Midbrain (tissue), 1 donor: ENCODE results near the gene DUSP16.
"Not testable (repeated sequence)": the region's sequence is repeated elsewhere in the genome, so short reads cannot be mapped to it uniquely, and the experiment has no call there.

Experiments
- DNase-seq: peaks from one replicate; lab custom pipeline; 2025; lab: John Stamatoyannopoulos, UW

The DUSP16 gene

GRCh38 chr12:12562585-12563261 lies at the start of gene DUSP16:
DUSP16 (minus strand) TSS chr12:12562863; CDS start chr12:12521098, 41,765 bp downstream.
- DNase-seq, result peak; percentile 93

GRCh38 chr12:12612358-12612757 lies 49.7 kb upstream of the DUSP16 start:
- DNase-seq, result no peak

- peak; percentile 95 for DNase-seq
Measured at GRCh38 chr12:12611512-12612306, 49.0 kb upstream of the DUSP16 start, which contains the start of gene CREBL2. CREBL2 (plus strand) TSS chr12:12611876; CDS start chr12:12612173, 297 bp downstream.

GRCh38 chr12:12610711-12611110 lies 48.0 kb upstream of the DUSP16 start:
- DNase-seq, result no peak

- DNase-seq, result no peak
Measured at GRCh38 chr12:12609692-12610091, 47.0 kb upstream of the DUSP16 start.

- DNase-seq, result no peak
Measured at GRCh38 chr12:12608557-12608957, 45.9 kb upstream of the DUSP16 start.

- no peak for DNase-seq
Measured at GRCh38 chr12:12606781-12607589, 44.3 kb upstream of the DUSP16 start.

- no peak for DNase-seq
Measured at GRCh38 chr12:12604740-12605139, 42.1 kb upstream of the DUSP16 start.

GRCh38 chr12:12600659-12601058 lies 38.0 kb upstream of the DUSP16 start:
- DNase-seq, result no peak

GRCh38 chr12:12599750-12600643 lies 37.3 kb upstream of the DUSP16 start:
- DNase-seq, result no peak

GRCh38 chr12:12598864-12599263 lies 36.2 kb upstream of the DUSP16 start:
- DNase-seq, result no peak

GRCh38 chr12:12596598-12596997 lies 33.9 kb upstream of the DUSP16 start:
- DNase-seq, result not testable (repeated sequence)

- not testable (repeated sequence) for DNase-seq
Measured at GRCh38 chr12:12595929-12596328, 33.3 kb upstream of the DUSP16 start.

GRCh38 chr12:12592930-12593329 lies 30.3 kb upstream of the DUSP16 start:
- DNase-seq, result no peak

- DNase-seq, result no peak
Measured at GRCh38 chr12:12590961-12591360, 28.3 kb upstream of the DUSP16 start.

GRCh38 chr12:12588436-12588835 lies 25.8 kb upstream of the DUSP16 start:
- DNase-seq, result not testable (repeated sequence)

- no peak for DNase-seq
Measured at GRCh38 chr12:12587878-12588277, 25.2 kb upstream of the DUSP16 start.

GRCh38 chr12:12586879-12587675 lies 24.4 kb upstream of the DUSP16 start:
- DNase-seq, result no peak

- no peak for DNase-seq
Measured at GRCh38 chr12:12585115-12585863, 22.6 kb upstream of the DUSP16 start.
